Neural cell (in vitro differentiated cells): Measurements from ENCODE around the gene CREBBP. TPM values are rescaled to one million over a fixed set of nuclear protein-coding genes. Genes with fewer than 3 reads are reported as not detected.

Experiments
- H2AFZ ChIP-seq: fragments of 200-600, 300-800 bp; sonication (generic), shearing (Covaris generic); 2 replicates; pipeline ENCODE4 v1.6.0; 2014; ENCODE audit warnings: low read depth, mild to moderate bottlenecking, antibody characterized with exemption, low read length, moderate library complexity
- H3F3A ChIP-seq: fragments of 200-600 bp; shearing (Covaris generic); 2 replicates; pipeline ENCODE4 v1.6.1; 2016; ENCODE audit warnings: mild to moderate bottlenecking, moderate library complexity, mixed read lengths, antibody characterized with exemption, low read length; ENCODE audit not compliant: insufficient read depth, poor library complexity, severe bottlenecking
- H3K27ac ChIP-seq: fragments of 200-600, 300-800 bp; sonication (generic), shearing (Covaris generic); 2 replicates; pipeline ENCODE4 v1.5.1; 2014; ENCODE audit warnings: mild to moderate bottlenecking, low read length, moderate library complexity
- H3K27me3 ChIP-seq: fragments of 300-800, 200-600 bp; sonication (generic), shearing (Covaris generic); 2 replicates; pipeline ENCODE4 v1.6.0; 2014; ENCODE audit warnings: mild to moderate bottlenecking, low read depth, low read length, moderate library complexity; ENCODE audit not compliant: insufficient read depth
- H3K36me3 ChIP-seq: fragments of 300-800, 200-600 bp; sonication (generic), shearing (Covaris generic); 2 replicates; pipeline ENCODE4 v1.5.1; 2014; ENCODE audit warnings: mild to moderate bottlenecking, antibody characterized with exemption, low read length, moderate library complexity; ENCODE audit not compliant: insufficient read depth
- H3K4me2 ChIP-seq: fragments of 300-800, 200-600 bp; sonication (generic), shearing (Covaris generic); 2 replicates; pipeline ENCODE4 v1.6.0; 2014; ENCODE audit warnings: mild to moderate bottlenecking, low read length
- H3K4me3 ChIP-seq: fragments of 300-800, 200-600 bp; sonication (generic), shearing (Covaris generic); 2 replicates; pipeline ENCODE4 v1.5.1; 2014; ENCODE audit warnings: mild to moderate bottlenecking, low read length, moderate library complexity
- H3K79me2 ChIP-seq: fragments of 200-600 bp; shearing (Covaris generic); replicated peaks from 2 replicates; pipeline ENCODE4 v1.6.0; 2014; ENCODE audit warnings: mild to moderate bottlenecking, low read length, moderate library complexity; ENCODE audit not compliant: insufficient read depth
- H3K9ac ChIP-seq: fragments of 300-800, 200-600 bp; sonication (generic), shearing (Covaris generic); 2 replicates; pipeline ENCODE4 v1.6.1; 2016; ENCODE audit warnings: mild to moderate bottlenecking, low read length, mixed read lengths
- H3K9me2 ChIP-seq: fragments of 200-600 bp; shearing (Covaris generic); 2 replicates; pipeline ENCODE4 v1.6.1; 2016; ENCODE audit warnings: mild to moderate bottlenecking, low read length, mixed read lengths; ENCODE audit not compliant: insufficient read depth
- H3K9me3 ChIP-seq: fragments of 200-600, 300-800 bp; sonication (generic), shearing (Covaris generic); 2 replicates; pipeline ENCODE4 v1.6.1; 2016; ENCODE audit warnings: mild to moderate bottlenecking, mixed run types, low read length, moderate library complexity, mixed read lengths
- H4K20me1 ChIP-seq: fragments of 200-600 bp; shearing (Covaris generic); 2 replicates; pipeline ENCODE4 v1.6.1; 2016; ENCODE audit warnings: mild to moderate bottlenecking, mixed run types; ENCODE audit not compliant: insufficient read depth
- CTCF ChIP-seq: fragments of 450-650 bp; IDR thresholded peaks from 2 replicates; pipeline ENCODE4 v1.5.1; 2014; ENCODE audit warnings: antibody characterized with exemption, mild to moderate bottlenecking, moderate library complexity; ENCODE audit not compliant: poor library complexity, severe bottlenecking
- EP300 ChIP-seq: fragments of 450-650 bp; conservative IDR thresholded peaks from 2 replicates; pipeline ENCODE4 v1.6.1; 2014; ENCODE audit warnings: antibody characterized with exemption, mild to moderate bottlenecking, moderate library complexity; ENCODE audit not compliant: poor library complexity, severe bottlenecking
- EZH2 ChIP-seq: fragments of 200-600, 300-800 bp; shearing (Covaris generic), sonication (generic); IDR thresholded peaks from 2 replicates; pipeline ENCODE4 v1.6.1; 2014; ENCODE audit warnings: antibody characterized with exemption, low read length, borderline replicate concordance, mild to moderate bottlenecking; ENCODE audit not compliant: insufficient read depth, poor library complexity, severe bottlenecking
- MXI1 ChIP-seq: fragments of 450-650 bp; conservative IDR thresholded peaks from 2 replicates; pipeline ENCODE4 v1.6.1; 2014; ENCODE audit warnings: antibody characterized with exemption, mild to moderate bottlenecking; ENCODE audit not compliant: poor library complexity, severe bottlenecking
- POLR2AphosphoS5 ChIP-seq: IDR thresholded peaks from 2 replicates; pipeline ENCODE4 v1.6.1; 2012
- RAD21 ChIP-seq: fragments of 450-650 bp; conservative IDR thresholded peaks from 2 replicates; pipeline ENCODE4 v1.6.1; 2014; ENCODE audit warnings: antibody characterized with exemption, mild to moderate bottlenecking, moderate library complexity
- REST ChIP-seq: IDR thresholded peaks from 2 replicates; pipeline ENCODE4 v1.6.1; 2012; ENCODE audit warnings: borderline replicate concordance
- SMC3 ChIP-seq: fragments of 450-650 bp; conservative IDR thresholded peaks from 2 replicates; pipeline ENCODE4 v1.6.1; 2014; ENCODE audit warnings: antibody characterized with exemption, mild to moderate bottlenecking, moderate library complexity; ENCODE audit not compliant: poor library complexity
- TAF1 ChIP-seq: IDR thresholded peaks from 2 replicates; pipeline ENCODE4 v1.6.1; 2012; ENCODE audit warnings: low read depth
- polyA plus RNA-seq: library from polyadenylated mRNA; depleted of rRNA; stranded (reverse); fragments of >200 nt; gene quantifications from 2 replicates; pipeline ENCODE4 v1.2.3, GENCODE V29; 2014

CREBBP gene
- polyA plus RNA-seq, 1 donor from 2014 or later = 3.3 TPM

- TF ChIP-seq CTCF (no peak), EP300 (no peak), SMC3 (no peak), EZH2 (no peak), TAF1 (no peak), RAD21 (no peak), MXI1 (no peak), POLR2AphosphoS5 (no peak), REST (no peak)
- Histone ChIP-seq H3K9me3 (no peaks in the 10 kb centered on the region), H3K79me2 (peaks cover 83% of the 10 kb centered on the region), H3K27ac (no peak overlapping the region), H2AFZ (no peak overlapping the region), H3K9ac (no peak overlapping the region), H3K9me2 (no peaks in the 10 kb centered on the region), H4K20me1 (no peaks in the 10 kb centered on the region), H3K36me3 (no peaks in the 10 kb centered on the region), H3K27me3 (no peaks in the 10 kb centered on the region), H3K4me3 (no peak overlapping the region), H3F3A (no peaks in the 10 kb centered on the region), H3K4me2 (no peak overlapping the region)
These were observed 79.8 kb downstream of the CREBBP start for GRCh38 chr16:3800477-3801270.

- Histone ChIP-seq H3K9me2 (no peaks in the 10 kb centered on the region), H2AFZ (no peak overlapping the region), H3K27ac (no peak overlapping the region), H3K4me2 (no peak overlapping the region), H3K36me3 (no peaks in the 10 kb centered on the region), H3K27me3 (no peaks in the 10 kb centered on the region), H3K79me2 (peaks cover 83% of the 10 kb centered on the region), H3K4me3 (no peak overlapping the region), H3F3A (no peaks in the 10 kb centered on the region), H3K9me3 (no peaks in the 10 kb centered on the region), H3K9ac (no peak overlapping the region), H4K20me1 (no peaks in the 10 kb centered on the region)
- TF ChIP-seq EZH2 (no peak), POLR2AphosphoS5 (no peak), SMC3 (no peak), RAD21 (no peak), REST (no peak), CTCF (no peak), EP300 (no peak), MXI1 (no peak), TAF1 (no peak)
These were observed 80.5 kb downstream of the CREBBP start for GRCh38 chr16:3800019-3800418.
